PFSK-1 (cell line): ENCODE measurements around the gene EGR4.

ENCODE experiments used
- POLR2AphosphoS5 ChIP-seq: IDR thresholded peaks from 2 replicates; pipeline ENCODE4 v1.6.1; 2012; ENCODE audit warnings: low read depth, mild to moderate bottlenecking, control low read depth, low read length, moderate library complexity
- SIN3A ChIP-seq: IDR thresholded peaks from 2 replicates; pipeline ENCODE4 v1.6.1; 2012; ENCODE audit warnings: mild to moderate bottlenecking, low read length, moderate library complexity, borderline replicate concordance; ENCODE audit not compliant: insufficient read depth
- TAF1 ChIP-seq: IDR thresholded peaks from 2 replicates; pipeline ENCODE4 v1.6.1; 2012; ENCODE audit warnings: low read length, control low read depth, borderline replicate concordance; ENCODE audit not compliant: insufficient read depth
- TF ChIP-seq, protein P1 (sequence below), 2 experiments: IDR thresholded peaks; 2 replicates each; pipeline versions ENCODE4 v1.6.1 to v1.8.0; 2011 to 2012; ENCODE audit warnings: low read depth in 2 of 2, low read length in 2 of 2, control low read depth in 1 of 2, inconsistent platforms in 1 of 2, mild to moderate bottlenecking in 1 of 2, moderate library complexity in 1 of 2; ENCODE audit not compliant: insufficient read depth in 1 of 2

DNA sequence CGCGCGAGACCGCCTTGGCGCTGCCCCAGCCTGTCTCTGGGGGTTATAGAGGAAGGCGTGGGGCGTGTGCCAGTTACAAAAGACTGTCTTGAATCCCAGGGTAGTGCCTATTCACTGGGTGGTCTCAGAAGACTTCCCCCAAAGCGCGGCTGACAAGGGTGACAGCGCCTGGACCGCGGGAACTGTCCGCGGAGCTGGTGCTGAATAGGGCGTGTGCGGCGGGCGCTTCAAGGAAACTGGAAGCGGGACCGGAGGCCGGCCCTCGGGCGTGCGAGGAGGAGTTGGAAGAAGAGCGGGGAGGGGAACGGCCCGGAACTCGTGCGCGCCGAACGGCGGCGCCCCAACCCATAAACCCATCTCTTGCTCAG, 2.3 kb downstream of the EGR4 start:
- TF ChIP-seq TAF1 (no peak), POLR2AphosphoS5 (no peak), SIN3A (peak; percentile 67; the same call in 1 of the 2 replicates)
- TF ChIP-seq, protein P1, sequence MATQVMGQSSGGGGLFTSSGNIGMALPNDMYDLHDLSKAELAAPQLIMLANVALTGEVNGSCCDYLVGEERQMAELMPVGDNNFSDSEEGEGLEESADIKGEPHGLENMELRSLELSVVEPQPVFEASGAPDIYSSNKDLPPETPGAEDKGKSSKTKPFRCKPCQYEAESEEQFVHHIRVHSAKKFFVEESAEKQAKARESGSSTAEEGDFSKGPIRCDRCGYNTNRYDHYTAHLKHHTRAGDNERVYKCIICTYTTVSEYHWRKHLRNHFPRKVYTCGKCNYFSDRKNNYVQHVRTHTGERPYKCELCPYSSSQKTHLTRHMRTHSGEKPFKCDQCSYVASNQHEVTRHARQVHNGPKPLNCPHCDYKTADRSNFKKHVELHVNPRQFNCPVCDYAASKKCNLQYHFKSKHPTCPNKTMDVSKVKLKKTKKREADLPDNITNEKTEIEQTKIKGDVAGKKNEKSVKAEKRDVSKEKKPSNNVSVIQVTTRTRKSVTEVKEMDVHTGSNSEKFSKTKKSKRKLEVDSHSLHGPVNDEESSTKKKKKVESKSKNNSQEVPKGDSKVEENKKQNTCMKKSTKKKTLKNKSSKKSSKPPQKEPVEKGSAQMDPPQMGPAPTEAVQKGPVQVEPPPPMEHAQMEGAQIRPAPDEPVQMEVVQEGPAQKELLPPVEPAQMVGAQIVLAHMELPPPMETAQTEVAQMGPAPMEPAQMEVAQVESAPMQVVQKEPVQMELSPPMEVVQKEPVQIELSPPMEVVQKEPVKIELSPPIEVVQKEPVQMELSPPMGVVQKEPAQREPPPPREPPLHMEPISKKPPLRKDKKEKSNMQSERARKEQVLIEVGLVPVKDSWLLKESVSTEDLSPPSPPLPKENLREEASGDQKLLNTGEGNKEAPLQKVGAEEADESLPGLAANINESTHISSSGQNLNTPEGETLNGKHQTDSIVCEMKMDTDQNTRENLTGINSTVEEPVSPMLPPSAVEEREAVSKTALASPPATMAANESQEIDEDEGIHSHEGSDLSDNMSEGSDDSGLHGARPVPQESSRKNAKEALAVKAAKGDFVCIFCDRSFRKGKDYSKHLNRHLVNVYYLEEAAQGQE (IDR thresholded peaks at IDR 0.05; ENCODE audit: insufficient read depth in 1 of 2, low read depth in 2 of 2, low read length in 2 of 2), result peak; percentile 95 to 98
